HG03039 (cell line): ENCODE data around the gene PGC.
"Not testable (repeated sequence)": the region's sequence is repeated elsewhere in the genome, so short reads cannot be mapped to it uniquely, and the experiment has no call there.

Experiments used
- ATAC-seq: cut with Tn5 transposase; IDR thresholded peaks from one replicate; pipeline ENCODE4 v1.9.1; 2021; ENCODE audit warnings: mild to moderate bottlenecking, moderate library complexity; ENCODE audit not compliant: unreplicated experiment

The PGC gene

GRCh38 chr6:41777551-41778285 is 30.5 kb upstream of the PGC start:
- no peak for ATAC-seq

GRCh38 chr6:41775293-41775882 is 28.2 kb upstream of the PGC start:
- ATAC-seq = no peak

GRCh38 chr6:41774841-41775240 is 27.6 kb upstream of the PGC start:
- ATAC-seq = no peak

- no peak for ATAC-seq
These were observed 24.1 kb upstream of the PGC start for GRCh38 chr6:41771058-41771983.

- ATAC-seq = no peak
These were observed 23.3 kb upstream of the PGC start for GRCh38 chr6:41770381-41771057.

DNA sequence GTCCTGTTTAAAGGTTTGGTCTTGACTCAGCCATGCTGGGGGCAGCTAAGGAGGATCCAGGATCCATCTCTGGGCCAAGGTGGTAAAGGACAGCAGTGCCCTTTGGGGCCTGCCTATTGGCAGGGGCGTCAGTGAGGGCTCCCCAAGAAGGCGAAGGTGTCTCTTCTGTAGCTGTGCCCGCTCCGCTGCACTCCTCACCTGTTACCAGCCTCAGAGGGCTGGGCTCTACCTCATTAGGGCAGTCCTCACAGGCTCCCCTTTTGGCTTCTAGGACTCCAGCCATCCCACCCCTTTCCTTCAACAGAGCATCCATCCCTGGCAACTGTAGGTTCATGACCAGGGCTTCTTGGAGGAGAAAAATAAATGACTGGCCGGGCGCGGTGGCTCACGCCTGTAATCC is 22.2 kb upstream of the PGC start:
- ATAC-seq = no peak

DNA sequence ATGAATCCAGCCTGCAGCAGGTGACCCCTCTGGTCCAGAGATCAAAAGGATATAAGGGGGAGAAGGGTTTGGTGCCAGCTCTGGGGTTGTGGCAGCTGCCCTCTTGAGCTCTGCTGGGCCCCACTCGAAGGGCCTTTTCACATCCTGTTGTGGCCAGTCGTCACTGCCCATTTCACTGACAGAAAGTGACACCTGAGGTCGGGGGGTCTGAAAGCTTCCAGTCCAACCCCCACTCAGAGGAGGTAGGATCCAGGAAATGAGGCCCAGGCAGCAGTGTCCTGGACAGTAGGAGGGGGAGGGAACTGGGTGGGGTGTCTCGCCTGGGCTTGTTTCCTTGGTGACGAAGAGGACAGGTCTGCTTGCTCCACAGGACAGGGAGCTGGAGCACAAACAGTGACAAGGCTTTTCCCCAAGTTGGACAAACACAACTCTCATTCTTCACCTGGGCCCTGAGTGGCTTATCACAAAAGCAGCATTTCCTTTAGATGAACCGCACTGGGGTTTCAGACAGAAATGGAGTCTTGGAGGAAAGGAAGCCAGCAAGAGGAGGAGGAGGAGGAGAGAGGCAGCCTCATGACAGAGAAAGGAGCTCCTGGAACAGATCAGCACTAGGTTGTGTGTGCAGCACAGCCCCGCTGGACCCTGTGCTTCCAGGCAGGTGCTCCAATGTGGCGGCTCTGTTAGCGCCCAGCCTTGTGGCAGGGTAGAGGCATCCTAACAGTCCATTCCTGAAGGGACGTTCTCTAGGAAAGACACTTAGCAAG is 21.5 kb upstream of the PGC start:
- no peak for ATAC-seq

GRCh38 chr6:41767112-41767833 is 20.1 kb upstream of the PGC start:
- ATAC-seq = no peak

DNA sequence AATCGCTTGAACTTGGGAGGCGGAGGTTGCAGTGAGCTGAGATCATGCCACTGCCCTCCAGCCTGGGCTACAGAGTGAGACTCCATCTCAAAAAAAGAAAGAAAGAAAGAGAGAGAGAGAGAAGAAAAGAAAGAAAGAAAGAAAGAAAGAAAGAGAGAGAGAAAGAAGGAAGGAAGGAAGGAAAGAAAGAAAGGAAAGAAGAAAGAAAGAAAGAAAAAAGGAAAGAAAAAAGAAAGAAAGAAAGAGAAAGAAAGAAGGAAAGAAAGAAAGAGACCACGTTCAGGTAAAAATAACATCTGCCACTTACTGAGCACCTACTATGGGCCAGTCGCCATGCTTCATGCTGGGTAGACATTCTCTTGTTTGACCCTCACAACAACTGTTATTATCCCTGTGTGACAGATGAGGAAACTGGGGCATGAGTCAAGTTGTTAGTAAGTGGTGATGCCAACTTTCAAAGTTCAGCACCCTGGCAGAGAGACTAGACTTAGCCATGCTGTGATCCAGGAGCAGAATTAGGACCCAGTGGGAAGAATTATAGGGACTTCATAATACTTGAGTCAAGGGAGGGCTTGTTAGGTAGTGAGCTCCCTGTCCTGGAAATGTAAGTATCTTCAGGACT is 19.0 kb upstream of the PGC start:
- ATAC-seq = not testable (repeated sequence)

GRCh38 chr6:41763470-41763869 is 16.3 kb upstream of the PGC start:
- ATAC-seq = no peak

DNA sequence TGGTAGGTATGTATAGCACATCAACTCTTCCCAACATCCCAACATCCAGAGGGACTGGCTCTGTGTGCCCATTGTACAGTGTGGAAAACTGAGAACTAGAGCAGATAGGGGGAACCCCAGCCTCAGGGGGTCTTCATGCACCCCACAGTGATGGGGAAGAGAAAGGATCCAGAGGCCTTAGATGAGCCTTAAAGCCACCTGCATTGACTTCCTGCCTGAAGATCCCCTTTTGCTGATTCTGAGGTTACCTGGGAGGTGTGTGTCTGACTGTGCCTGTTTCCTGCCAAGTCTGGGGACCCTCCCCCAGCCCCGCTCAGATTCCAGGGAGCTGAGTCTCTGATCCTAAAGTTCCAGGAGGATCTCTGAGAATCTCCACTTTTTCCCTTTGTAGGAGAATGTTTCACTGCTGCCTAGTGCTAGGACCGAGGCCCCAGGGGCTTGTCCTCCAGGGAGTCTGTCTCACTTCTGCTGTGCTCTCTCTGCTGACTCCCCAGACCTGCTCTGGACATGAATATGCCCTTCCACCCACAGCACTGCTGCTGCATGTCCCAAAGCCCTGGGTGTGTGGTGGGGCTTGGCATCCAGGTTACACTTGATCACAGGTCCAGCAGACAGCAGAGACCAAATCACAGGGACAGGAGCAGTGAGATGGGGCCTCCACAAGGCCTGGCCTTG is 12.8 kb upstream of the PGC start:
- no peak for ATAC-seq

DNA sequence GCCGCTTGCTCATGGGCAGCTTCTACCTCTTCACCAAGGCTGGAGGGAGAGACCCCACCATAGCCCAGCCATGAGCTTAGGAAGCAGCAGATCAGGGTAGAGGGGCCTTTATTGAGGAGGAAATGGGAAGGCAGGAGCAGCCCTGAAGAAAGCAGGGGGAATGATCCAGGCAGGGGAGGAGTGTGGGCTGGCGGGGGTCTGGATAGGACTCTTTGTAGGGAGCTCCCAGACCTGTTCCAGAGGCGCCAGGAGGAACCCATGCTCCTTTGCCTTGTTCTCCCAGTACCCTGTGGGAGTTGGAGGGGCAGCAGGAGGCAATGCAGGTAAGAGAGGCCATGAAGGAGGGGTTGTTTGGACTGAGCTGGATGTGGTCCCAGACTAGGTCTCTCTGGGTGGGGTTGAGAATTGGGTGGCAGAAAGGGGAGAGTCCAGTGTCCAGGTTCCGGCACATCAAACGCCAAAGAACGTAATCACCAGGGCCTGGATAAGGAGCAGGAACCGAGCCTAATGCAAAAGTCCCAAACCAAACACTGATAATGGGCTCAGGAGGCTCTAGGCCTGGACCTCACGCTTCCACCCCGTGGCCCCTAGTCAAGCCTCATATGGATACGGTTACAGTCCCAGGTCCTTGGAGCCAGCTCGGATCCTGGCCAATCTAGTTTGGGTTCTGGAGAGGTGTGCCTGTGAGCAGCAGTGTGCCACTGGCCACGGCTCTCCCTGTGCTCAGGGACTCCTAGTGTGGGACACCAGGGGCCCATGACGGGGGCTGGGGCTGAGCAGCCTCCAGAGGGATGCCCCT is 12.1 kb upstream of the PGC start:
- ATAC-seq = no peak

GRCh38 chr6:41758641-41759035 is 11.4 kb upstream of the PGC start:
- ATAC-seq = no peak

- ATAC-seq = no peak
These were observed 10.9 kb upstream of the PGC start for GRCh38 chr6:41757931-41758640.

DNA sequence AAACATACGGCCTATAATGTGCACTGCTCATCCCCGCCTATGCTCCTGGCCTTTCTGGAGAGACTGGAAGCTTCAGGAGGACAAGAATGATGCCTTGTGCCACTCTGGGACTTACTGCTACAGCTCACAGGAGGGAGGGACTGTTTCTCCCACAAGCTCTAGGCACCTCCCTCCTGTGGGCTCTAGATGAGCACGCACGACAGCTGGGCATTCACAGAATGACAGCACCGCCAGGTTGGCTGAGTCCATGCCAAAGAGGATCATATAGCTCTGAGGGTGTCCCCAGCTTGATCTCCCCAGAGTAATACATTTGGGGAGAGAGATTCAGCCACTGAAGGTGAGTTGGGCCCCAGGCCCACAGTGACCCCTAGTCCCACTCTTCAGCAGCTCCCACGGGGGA is 10.1 kb upstream of the PGC start:
- no peak for ATAC-seq

GRCh38 chr6:41756354-41756753 is 9.2 kb upstream of the PGC start:
- ATAC-seq = no peak

DNA sequence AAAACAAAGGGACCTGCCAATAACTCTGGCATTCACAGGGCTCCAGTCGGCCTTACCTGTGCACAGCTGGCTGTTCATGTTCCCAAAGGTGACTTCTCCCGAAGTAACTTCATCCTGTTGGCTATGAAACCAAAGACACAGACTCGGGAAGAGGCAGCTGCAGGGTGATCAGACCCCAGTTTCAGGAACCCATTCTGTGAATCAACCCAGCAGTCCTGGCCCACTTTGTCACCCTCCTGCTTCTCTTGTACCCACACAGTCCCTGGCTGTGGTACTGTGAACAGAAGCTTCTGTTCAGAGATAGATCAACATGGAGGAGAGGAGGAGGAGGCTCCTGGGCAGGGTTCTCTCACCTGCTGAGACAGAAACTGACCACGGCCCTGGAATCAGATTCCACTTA is 8.7 kb upstream of the PGC start:
- ATAC-seq = no peak
